Measurements from ENCODE around the gene IRF7. TPM values are rescaled to one million over a fixed set of nuclear protein-coding genes. Genes with fewer than 3 reads are reported as not detected.

Gene IRF7
- total and polyA plus RNA-seq, 9 of the 15 experiments (the other 6 are each of a cell fraction or from before 2014, with no cell fraction given): 0.27 to 7.6 (median 1.8) TPM

DNA sequence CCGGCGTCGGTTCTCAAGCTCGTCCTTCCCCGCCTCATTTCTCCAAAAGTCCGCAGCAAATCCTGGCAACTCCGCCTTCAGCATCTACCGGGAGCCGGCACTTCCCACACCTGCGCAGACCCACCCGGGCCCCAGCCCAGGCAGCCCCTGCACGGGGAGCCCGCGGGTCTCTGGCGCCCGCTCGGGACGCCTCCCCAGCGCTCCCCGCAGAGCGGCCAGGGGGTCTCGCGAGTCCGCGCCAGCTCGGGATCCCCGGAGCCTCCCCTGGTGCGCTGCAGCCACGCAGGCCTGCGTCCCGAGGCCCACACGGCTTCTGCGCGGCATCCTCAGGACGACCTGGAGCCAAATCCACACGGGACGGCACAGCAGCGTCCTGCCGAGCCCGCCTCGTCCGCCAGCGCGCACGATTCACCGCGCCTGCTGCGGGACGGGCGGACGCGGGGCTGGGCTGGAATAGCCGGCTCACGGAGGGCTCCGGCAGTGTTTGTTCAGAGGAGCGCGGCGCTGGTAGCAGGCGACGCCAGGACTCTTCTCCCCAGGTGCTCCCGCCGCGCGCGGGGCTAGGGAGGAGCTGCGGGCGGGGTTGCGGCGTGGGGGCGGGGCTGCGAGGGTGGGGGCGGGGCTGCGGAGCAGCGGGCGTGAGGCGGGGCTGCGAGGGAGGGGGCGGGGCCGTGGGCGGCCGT lies 40.3 kb downstream of the IRF7 start (continued):
- TF ChIP-seq POU5F1 (IDR thresholded peaks at IDR 0.05; ENCODE audit: borderline replicate concordance, low read depth, low read length, partially characterized antibody) (no peak), ILK (tag; IDR thresholded peaks at IDR 0.05; ENCODE audit: borderline replicate concordance, low read depth) (no peak), BRD4 (IDR thresholded peaks at IDR 0.05) (no peak), DPF2 (IDR thresholded peaks at IDR 0.05) (no peak), NRF1 (conservative IDR thresholded peaks at IDR 0.05 in 1 of 2, IDR thresholded peaks at IDR 0.05 in 1 of 2) (peak; percentile 73 to 78), TGIF2 (CRISPR knock-in tag; IDR thresholded peaks at IDR 0.05) (no peak), POLR2G (IDR thresholded peaks at IDR 0.05; ENCODE audit: low read depth, low read length) (0 out of 2 replicates have a peak, but pooled peaks have one; percentile 13), FUS (optimal IDR thresholded peaks at IDR 0.05; ENCODE audit: low read depth, low read length) (no peak), MCM7 (IDR thresholded peaks at IDR 0.05) (no peak), ZFP36 (IDR thresholded peaks at IDR 0.05; ENCODE audit: low read depth, low read length, partially characterized antibody) (no peak), HNRNPK (IDR thresholded peaks at IDR 0.05; ENCODE audit: low read depth, low read length, poor library complexity, severe bottlenecking) (peak; percentile 3), KDM2B (CRISPR knock-in tag; IDR thresholded peaks at IDR 0.05) (peak; percentile 93), SMC3 (conservative IDR thresholded peaks at IDR 0.05; ENCODE audit: insufficient read depth, low read depth, low read length) (no peak)
- TF ChIP-seq, protein P1, sequence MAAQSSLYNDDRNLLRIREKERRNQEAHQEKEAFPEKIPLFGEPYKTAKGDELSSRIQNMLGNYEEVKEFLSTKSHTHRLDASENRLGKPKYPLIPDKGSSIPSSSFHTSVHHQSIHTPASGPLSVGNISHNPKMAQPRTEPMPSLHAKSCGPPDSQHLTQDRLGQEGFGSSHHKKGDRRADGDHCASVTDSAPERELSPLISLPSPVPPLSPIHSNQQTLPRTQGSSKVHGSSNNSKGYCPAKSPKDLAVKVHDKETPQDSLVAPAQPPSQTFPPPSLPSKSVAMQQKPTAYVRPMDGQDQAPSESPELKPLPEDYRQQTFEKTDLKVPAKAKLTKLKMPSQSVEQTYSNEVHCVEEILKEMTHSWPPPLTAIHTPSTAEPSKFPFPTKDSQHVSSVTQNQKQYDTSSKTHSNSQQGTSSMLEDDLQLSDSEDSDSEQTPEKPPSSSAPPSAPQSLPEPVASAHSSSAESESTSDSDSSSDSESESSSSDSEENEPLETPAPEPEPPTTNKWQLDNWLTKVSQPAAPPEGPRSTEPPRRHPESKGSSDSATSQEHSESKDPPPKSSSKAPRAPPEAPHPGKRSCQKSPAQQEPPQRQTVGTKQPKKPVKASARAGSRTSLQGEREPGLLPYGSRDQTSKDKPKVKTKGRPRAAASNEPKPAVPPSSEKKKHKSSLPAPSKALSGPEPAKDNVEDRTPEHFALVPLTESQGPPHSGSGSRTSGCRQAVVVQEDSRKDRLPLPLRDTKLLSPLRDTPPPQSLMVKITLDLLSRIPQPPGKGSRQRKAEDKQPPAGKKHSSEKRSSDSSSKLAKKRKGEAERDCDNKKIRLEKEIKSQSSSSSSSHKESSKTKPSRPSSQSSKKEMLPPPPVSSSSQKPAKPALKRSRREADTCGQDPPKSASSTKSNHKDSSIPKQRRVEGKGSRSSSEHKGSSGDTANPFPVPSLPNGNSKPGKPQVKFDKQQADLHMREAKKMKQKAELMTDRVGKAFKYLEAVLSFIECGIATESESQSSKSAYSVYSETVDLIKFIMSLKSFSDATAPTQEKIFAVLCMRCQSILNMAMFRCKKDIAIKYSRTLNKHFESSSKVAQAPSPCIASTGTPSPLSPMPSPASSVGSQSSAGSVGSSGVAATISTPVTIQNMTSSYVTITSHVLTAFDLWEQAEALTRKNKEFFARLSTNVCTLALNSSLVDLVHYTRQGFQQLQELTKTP (IDR thresholded peaks at IDR 0.05; ENCODE audit: low read depth in 1 of 2, partially characterized antibody in 2 of 2): no peak
- TF ChIP-seq, protein P2, sequence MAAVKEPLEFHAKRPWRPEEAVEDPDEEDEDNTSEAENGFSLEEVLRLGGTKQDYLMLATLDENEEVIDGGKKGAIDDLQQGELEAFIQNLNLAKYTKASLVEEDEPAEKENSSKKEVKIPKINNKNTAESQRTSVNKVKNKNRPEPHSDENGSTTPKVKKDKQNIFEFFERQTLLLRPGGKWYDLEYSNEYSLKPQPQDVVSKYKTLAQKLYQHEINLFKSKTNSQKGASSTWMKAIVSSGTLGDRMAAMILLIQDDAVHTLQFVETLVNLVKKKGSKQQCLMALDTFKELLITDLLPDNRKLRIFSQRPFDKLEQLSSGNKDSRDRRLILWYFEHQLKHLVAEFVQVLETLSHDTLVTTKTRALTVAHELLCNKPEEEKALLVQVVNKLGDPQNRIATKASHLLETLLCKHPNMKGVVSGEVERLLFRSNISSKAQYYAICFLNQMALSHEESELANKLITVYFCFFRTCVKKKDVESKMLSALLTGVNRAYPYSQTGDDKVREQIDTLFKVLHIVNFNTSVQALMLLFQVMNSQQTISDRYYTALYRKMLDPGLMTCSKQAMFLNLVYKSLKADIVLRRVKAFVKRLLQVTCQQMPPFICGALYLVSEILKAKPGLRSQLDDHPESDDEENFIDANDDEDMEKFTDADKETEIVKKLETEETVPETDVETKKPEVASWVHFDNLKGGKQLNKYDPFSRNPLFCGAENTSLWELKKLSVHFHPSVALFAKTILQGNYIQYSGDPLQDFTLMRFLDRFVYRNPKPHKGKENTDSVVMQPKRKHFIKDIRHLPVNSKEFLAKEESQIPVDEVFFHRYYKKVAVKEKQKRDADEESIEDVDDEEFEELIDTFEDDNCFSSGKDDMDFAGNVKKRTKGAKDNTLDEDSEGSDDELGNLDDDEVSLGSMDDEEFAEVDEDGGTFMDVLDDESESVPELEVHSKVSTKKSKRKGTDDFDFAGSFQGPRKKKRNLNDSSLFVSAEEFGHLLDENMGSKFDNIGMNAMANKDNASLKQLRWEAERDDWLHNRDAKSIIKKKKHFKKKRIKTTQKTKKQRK (IDR thresholded peaks at IDR 0.05; ENCODE audit: borderline replicate concordance, low read depth, low read length): no peak
- TF ChIP-seq, protein P3, sequence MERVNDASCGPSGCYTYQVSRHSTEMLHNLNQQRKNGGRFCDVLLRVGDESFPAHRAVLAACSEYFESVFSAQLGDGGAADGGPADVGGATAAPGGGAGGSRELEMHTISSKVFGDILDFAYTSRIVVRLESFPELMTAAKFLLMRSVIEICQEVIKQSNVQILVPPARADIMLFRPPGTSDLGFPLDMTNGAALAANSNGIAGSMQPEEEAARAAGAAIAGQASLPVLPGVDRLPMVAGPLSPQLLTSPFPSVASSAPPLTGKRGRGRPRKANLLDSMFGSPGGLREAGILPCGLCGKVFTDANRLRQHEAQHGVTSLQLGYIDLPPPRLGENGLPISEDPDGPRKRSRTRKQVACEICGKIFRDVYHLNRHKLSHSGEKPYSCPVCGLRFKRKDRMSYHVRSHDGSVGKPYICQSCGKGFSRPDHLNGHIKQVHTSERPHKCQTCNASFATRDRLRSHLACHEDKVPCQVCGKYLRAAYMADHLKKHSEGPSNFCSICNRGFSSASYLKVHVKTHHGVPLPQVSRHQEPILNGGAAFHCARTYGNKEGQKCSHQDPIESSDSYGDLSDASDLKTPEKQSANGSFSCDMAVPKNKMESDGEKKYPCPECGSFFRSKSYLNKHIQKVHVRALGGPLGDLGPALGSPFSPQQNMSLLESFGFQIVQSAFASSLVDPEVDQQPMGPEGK (CRISPR knock-in tag; IDR thresholded peaks at IDR 0.05; ENCODE audit: borderline replicate concordance): no peak
